A673 (cell line): ENCODE measurements around the gene SUPT4H1. TPM values are rescaled to one million over a fixed set of nuclear protein-coding genes. Genes with fewer than 3 reads are reported as not detected.

Source experiments
- BruUV-seq: library from RNA; stranded (reverse); fragments of 400-500 nt; replicated peaks from 2 replicates; lab custom pipeline; 2021; lab: Mats Ljungman, UMichigan
- CTCF ChIA-PET: fragments of 300-600 bp; sonication (Branson Sonifier 250); formaldehyde crosslinking; loops from one replicate; lab custom pipeline; 2022; ENCODE audit warnings: antibody characterized with exemption; lab: Charles Lee
- POLR2A ChIA-PET: fragments of 300-600 bp; sonication (Branson Sonifier 250); formaldehyde crosslinking; loops from one replicate; lab custom pipeline; 2022; ENCODE audit warnings: antibody characterized with exemption; ENCODE audit not compliant: low non-redundant PET; lab: Charles Lee
- DNase-seq: peaks from one replicate; pipeline ENCODE4 v3.0.0-alpha.2; 2015; ENCODE audit warnings: low spot score
- H3K27ac ChIP-seq: fragments of 200-600 bp; sonication (generic); 2 replicates; pipeline ENCODE4 v1.5.1; 2016; ENCODE audit warnings: mixed run types, low read depth, mild to moderate bottlenecking, mixed read lengths, antibody characterized with exemption, low read length; ENCODE audit not compliant: poor library complexity, severe bottlenecking
- H3K27me3 ChIP-seq: fragments of 200-600 bp; sonication (generic); replicated peaks from 2 replicates; pipeline ENCODE4 v1.6.1; 2017; ENCODE audit warnings: mixed run types, low read depth, mild to moderate bottlenecking, mixed read lengths, antibody characterized with exemption, low read length; ENCODE audit not compliant: insufficient read depth, poor library complexity
- H3K36me3 ChIP-seq: fragments of 200-600 bp; sonication (generic); 2 replicates; pipeline ENCODE4 v1.6.1; 2016; ENCODE audit warnings: mixed run types, mild to moderate bottlenecking, mixed read lengths, antibody characterized with exemption, low read length; ENCODE audit not compliant: insufficient read depth, poor library complexity, severe bottlenecking
- H3K4me1 ChIP-seq: fragments of 200-600 bp; sonication (generic); 2 replicates; pipeline ENCODE4 v1.6.1; 2017; ENCODE audit warnings: mixed run types, mild to moderate bottlenecking, mixed read lengths, antibody characterized with exemption, low read length; ENCODE audit not compliant: insufficient read depth, poor library complexity, severe bottlenecking
- H3K4me3 ChIP-seq: fragments of 200-600 bp; sonication (generic); 2 replicates; pipeline ENCODE4 v1.5.1; 2016; ENCODE audit warnings: low read depth, mixed run types, mild to moderate bottlenecking, mixed read lengths, low read length; ENCODE audit not compliant: poor library complexity, severe bottlenecking
- H3K9me3 ChIP-seq: fragments of 200-600 bp; sonication (generic); 2 replicates; pipeline ENCODE4 v1.6.1; 2016; ENCODE audit warnings: mixed run types, low read depth, mild to moderate bottlenecking, mixed read lengths, antibody characterized with exemption, low read length; ENCODE audit not compliant: poor library complexity, severe bottlenecking
- EZH2 ChIP-seq: fragments of 200-600 bp; sonication (generic); IDR thresholded peaks from 2 replicates; pipeline ENCODE4 v1.6.1; 2017; ENCODE audit warnings: borderline replicate concordance, low read depth, mild to moderate bottlenecking, mixed read lengths, antibody characterized with exemption, low read length; ENCODE audit not compliant: poor library complexity, severe bottlenecking
- intact Hi-C: fragments of 100-400 bp; cut with micrococcal nuclease; formaldehyde crosslinking; loops from one replicate; pipeline ENCODE4 v1.10.0; 2022; ENCODE audit not compliant: unreplicated experiment
- total RNA-seq: library from RNA; stranded (reverse); gene quantifications from 2 replicates; pipeline ENCODE4 v1.2.3, GENCODE V29; 2021
- TF ChIP-seq, protein P1 (sequence below): fragments of 300-800, 200-600 bp; sonication (generic); conservative IDR thresholded peaks from 2 replicates; pipeline ENCODE4 v1.5.1; 2017; ENCODE audit warnings: low read depth, mild to moderate bottlenecking, antibody characterized with exemption, low read length, moderate library complexity, mixed read lengths

SUPT4H1 gene
- total RNA-seq, 1 experiment from 2014 or later, result 106 TPM

DNA sequence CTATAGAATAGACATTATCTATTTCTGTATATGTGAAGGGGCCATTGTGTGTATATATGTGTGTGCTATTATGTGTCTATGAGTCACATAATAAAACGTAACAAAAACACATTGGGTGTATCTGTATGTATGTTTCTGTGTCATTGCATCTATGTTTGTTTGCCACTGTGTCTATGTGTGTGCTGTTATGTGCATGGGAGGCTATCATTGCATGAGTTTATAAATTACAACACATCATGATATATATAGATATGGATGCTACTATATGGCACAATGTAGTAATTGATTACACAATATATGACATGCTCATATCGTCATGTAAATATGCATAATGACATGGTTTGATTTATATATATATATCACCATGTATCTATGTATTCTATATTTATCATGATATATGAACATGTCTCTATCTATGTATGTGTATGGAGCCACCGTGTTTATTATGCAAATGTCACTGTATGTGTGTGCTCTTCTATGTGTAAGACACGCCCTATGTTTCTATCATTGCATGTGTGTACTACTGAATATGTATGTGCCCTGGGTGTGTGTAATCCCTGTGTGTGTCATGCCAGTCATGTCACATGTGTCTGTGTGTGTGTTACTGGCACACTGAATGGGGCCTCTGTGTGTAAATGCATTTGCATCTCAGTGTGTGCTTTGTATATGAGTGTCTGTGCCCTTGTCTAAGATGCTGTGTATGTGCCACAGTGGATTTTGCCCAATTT lies 22.0 kb downstream of the SUPT4H1 start:
- ChIA-PET POLR2A (no interaction called here), CTCF (no interaction called here)
- DNase-seq, result no peak
- Histone ChIP-seq H3K36me3 (no peaks in the 10 kb centered on the region), H3K9me3 (no peaks in the 10 kb centered on the region), H3K4me3 (no peak overlapping the region), H3K27ac (no peak overlapping the region), H3K4me1 (peaks cover 15% of the 10 kb centered on the region), H3K27me3 (no peaks in the 10 kb centered on the region)
- intact Hi-C loops, result no loop called here
- no TSS peak for BruUV-seq
- TF ChIP-seq EZH2, result no peak
- TF ChIP-seq, protein P1, sequence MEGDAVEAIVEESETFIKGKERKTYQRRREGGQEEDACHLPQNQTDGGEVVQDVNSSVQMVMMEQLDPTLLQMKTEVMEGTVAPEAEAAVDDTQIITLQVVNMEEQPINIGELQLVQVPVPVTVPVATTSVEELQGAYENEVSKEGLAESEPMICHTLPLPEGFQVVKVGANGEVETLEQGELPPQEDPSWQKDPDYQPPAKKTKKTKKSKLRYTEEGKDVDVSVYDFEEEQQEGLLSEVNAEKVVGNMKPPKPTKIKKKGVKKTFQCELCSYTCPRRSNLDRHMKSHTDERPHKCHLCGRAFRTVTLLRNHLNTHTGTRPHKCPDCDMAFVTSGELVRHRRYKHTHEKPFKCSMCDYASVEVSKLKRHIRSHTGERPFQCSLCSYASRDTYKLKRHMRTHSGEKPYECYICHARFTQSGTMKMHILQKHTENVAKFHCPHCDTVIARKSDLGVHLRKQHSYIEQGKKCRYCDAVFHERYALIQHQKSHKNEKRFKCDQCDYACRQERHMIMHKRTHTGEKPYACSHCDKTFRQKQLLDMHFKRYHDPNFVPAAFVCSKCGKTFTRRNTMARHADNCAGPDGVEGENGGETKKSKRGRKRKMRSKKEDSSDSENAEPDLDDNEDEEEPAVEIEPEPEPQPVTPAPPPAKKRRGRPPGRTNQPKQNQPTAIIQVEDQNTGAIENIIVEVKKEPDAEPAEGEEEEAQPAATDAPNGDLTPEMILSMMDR, result no peak

DNA sequence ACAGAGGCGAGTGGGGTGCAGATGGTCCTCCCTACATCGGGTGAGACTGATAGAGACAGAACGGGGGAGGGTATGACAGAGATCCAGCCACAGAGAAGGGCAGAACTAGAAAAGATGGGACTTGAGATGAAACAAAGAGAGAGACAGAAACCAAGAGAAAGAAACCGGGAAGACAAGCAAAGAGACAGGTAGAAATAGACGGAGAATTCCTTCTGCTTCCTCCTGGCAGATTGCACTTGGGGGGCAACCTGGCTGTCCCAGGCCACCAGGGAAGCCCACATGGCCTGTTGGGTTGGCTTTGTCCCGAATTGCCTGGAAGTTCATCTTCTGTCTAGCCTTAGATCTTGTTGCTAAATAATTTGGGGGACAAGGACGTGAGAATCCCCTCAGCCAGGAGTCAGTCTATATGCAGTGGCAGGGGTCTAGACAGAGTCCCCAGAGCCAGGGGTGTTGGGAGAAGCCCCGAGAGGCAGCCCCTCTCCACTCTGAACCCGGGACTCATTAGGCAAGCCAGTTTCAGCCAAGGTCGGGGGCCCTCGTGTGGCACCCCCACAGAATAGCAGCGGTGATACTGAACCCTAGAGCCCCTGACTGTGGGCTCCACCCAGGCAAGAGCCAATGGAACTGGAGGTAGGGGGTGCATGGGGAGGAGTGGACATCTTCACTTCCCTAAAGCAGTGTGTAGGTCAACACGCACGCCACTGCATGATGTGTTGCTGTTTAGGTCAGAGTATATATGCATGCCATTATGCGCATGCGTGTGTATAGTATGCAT lies 22.8 kb downstream of the SUPT4H1 start:
- Histone ChIP-seq H3K4me3 (no peak overlapping the region), H3K36me3 (no peaks in the 10 kb centered on the region), H3K27me3 (no peaks in the 10 kb centered on the region), H3K27ac (no peak overlapping the region), H3K4me1 (peaks cover 15% of the 10 kb centered on the region), H3K9me3 (no peaks in the 10 kb centered on the region)
- intact Hi-C loops, result no loop called here
- ChIA-PET CTCF (no interaction called here), POLR2A (no interaction called here)
- no peak for TF ChIP-seq EZH2
- TF ChIP-seq, protein P1, result peak; percentile 48
- DNase-seq, result peak; percentile 37
- no TSS peak for BruUV-seq

DNA sequence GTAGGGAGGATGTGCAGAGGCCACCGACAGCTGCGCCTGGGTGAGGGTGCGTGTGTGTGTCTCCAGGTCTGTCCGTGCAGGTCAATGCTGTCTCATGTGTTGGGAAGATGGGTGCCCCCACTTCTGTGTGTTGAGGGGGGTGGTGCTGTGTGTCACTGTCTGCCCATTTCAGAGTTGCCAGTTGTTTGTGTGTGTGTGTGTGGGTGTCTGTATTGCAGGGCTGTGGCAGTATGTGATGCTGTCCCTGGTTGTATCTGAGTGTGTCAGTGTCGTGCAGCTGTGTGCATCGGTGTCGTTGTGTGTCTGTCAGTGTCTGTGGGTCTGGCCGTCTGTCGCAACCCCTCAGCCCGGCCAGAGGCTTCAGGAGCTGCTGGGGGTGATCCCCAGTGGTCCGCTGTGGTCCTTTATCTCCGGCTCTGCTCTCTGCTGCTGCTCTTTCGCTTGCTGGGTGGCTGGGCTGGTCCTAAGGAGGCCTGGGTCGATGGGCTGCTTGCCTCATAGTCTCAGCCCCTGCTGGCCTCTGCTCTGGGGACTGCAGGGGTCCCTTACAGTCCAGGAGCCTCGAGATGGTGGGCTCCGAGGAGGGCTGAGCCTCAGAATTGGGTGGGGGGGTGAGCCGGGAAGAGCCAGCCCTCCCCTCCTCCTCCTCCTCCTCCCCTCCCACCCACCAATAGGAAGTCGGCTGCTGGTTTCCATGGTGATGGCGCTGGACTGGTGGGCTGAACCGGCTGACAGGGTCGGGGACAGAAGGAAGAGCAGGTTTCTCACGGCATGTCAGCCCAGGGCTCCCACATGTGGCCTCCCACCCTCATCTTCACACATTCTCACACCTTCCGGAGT lies 23.6 kb downstream of the SUPT4H1 start, which contains the start of gene TSPOAP1:
TSPOAP1 (minus strand) TSS at position 601 of the 840 bp plus-strand sequence. CDS start 875 bp downstream, outside the sequence.
- DNase-seq, result no peak
- H3K4me3 ChIP-seq, result no peak within 1 kb of the TSS

More for the DNA sequence above, 23.6 kb downstream of the SUPT4H1 start, which contains the start of gene TSPOAP1:
- BruUV-seq, result no TSS peak
- Histone ChIP-seq H3K9me3 (no peaks in the 10 kb centered on the region), H3K27ac (no peak within 1 kb of the TSS), H3K27me3 (no peaks in the 10 kb centered on the region), H3K4me1 (peaks cover 15% of the 10 kb centered on the region), H3K36me3 (no peaks in the 10 kb centered on the region)
- CTCF ChIA-PET, result no interaction called here
- no peak for TF ChIP-seq EZH2
- TF ChIP-seq, protein P1, result no peak
- POLR2A ChIA-PET, result no interaction called here
- intact Hi-C loops, result no loop called here
